ENCODE results near the gene DIAPH2. TPM values are rescaled to one million over a fixed set of nuclear protein-coding genes. Genes with fewer than 3 reads are reported as not detected.

The DIAPH2 gene
- total and polyA plus RNA-seq, 9 of the 15 experiments (the other 6 are each of a cell fraction or from before 2014, with no cell fraction given), result 0.01 to 0.18 (median 0.07) TPM; not detected in 1

GRCh38 chrX:96776966-96777365 lies 92.3 kb downstream of the DIAPH2 start (continued):
- no peak for TF ChIP-seq MYC (IDR thresholded peaks at IDR 0.05; ENCODE audit: low read depth, low read length)
- TF ChIP-seq MYC (CRISPR knock-in tag; IDR thresholded peaks at IDR 0.05; ENCODE audit: borderline replicate concordance, low read depth), result no peak
- no peak for TF ChIP-seq MYNN (IDR thresholded peaks at IDR 0.05)
- TF ChIP-seq MYNN (CRISPR knock-in tag; IDR thresholded peaks at IDR 0.05), result no peak
- no peak for TF ChIP-seq ZNF354B (CRISPR knock-in tag; IDR thresholded peaks at IDR 0.05)

- Histone ChIP-seq H3K36me3 (ENCODE audit: control insufficient read depth, insufficient read depth, low read length) (no peaks in the 10 kb centered on the region), H3K4me3 (no peak overlapping the region), H2AFZ (ENCODE audit: low read depth, low read length) (no peak overlapping the region), H3K79me2 (ENCODE audit: control insufficient read depth, insufficient read depth, low read length) (no peaks in the 10 kb centered on the region), H3K4me2 (ENCODE audit: insufficient read depth, low read length) (no peak overlapping the region), H4K20me1 (replicated peaks; ENCODE audit: control insufficient read depth, insufficient read depth, low read length) (no peaks in the 10 kb centered on the region), H3K27me3 (ENCODE audit: control insufficient read depth in 2 of 2, insufficient read depth in 2 of 2, low read length in 2 of 2) (no peaks in the 10 kb centered on the region), H3K4me1 (replicated peaks in 1 of 2; ENCODE audit: control insufficient read depth in 2 of 2, insufficient read depth in 2 of 2, low read length in 2 of 2) (no peaks in the 10 kb centered on the region), H3K9me3 (replicated peaks; ENCODE audit: control insufficient read depth, insufficient read depth, low read depth, low read length) (no peaks in the 10 kb centered on the region), H3K9me1 (ENCODE audit: control insufficient read depth, insufficient read depth, low read length) (no peaks in the 10 kb centered on the region), H3K27ac (ENCODE audit: extremely low read depth, low read depth, low read length) (no peak overlapping the region), H3K9ac (ENCODE audit: insufficient read depth in 1 of 2, low read depth in 2 of 2, low read length in 2 of 2) (no peak overlapping the region)
- ATAC-seq (no peak), FAIRE-seq (no peak), DNase-seq (ENCODE audit: extremely low read depth in 1 of 4, low spot score in 3 of 4) (no peak)
- no TSS peak for BruUV-seq (replicated peaks)
- ChIA-PET POLR2A (no interaction called here), CTCF (ENCODE audit: low intra/inter-chr PET ratio) (no interaction called here)
- intact Hi-C loops (cut with micrococcal nuclease) (no loop called here), in situ Hi-C loops (cut with MboI) (no loop called here)
- no peak for TF ChIP-seq BACH1 (tag; IDR thresholded peaks at IDR 0.05)
- TF ChIP-seq TCF7 (IDR thresholded peaks at IDR 0.05; ENCODE audit: borderline replicate concordance), result no peak
- TF ChIP-seq ZKSCAN3 (CRISPR knock-in tag; IDR thresholded peaks at IDR 0.05), result no peak
- WGBS (ENCODE audit: insufficient coverage, low coverage, missing lambda C conversion rate), result 9% methylated on average over 4 of the region's 4 CpGs
Measured at GRCh38 chrX:96791559-96791958, 106.9 kb downstream of the DIAPH2 start.
